Gastrocnemius medialis (tissue), 4 donors: ENCODE results near the gene PSMC2. TPM values are rescaled to one million over a fixed set of nuclear protein-coding genes. Genes with fewer than 3 reads are reported as not detected.

ENCODE experiments used
- ATAC-seq, 2 donors: fragments of 150-250 bp; one replicate each; pipeline ENCODE4 v1.9.1; 2016
- DNase-seq, 2 donors: peaks; one replicate each; pipeline ENCODE4 v3.0.0-alpha.2; 2019
- H3K27ac ChIP-seq, 4 donors: fragments of 200-600 bp; sonication (generic); 1 replicate in 1 of 4; 2 replicates in 3 of 4; pipeline ENCODE4 v1.5.1; 2016 to 2018; ENCODE audit warnings: mild to moderate bottlenecking in 2 of 4, moderate library complexity in 1 of 4
- H3K27me3 ChIP-seq, 3 donors: fragments of 200-600 bp; sonication (generic) in 2 of 3; 1 replicate in 1 of 3; 2 replicates in 2 of 3; pipeline versions ENCODE4 v1.5.1 to v1.6.0; 2016 to 2019; ENCODE audit warnings: mild to moderate bottlenecking in 1 of 3, moderate library complexity in 1 of 3
- H3K36me3 ChIP-seq, 2 donors: fragments of 200-600 bp; sonication (generic) in 1 of 2; one replicate each; pipeline ENCODE4 v1.5.1; 2017 to 2018
- H3K4me1 ChIP-seq, 2 donors: fragments of 200-600 bp; sonication (generic) in 1 of 2; one replicate each; pipeline ENCODE4 v1.5.1; 2016 to 2017; ENCODE audit warnings: mild to moderate bottlenecking in 2 of 2
- H3K4me3 ChIP-seq, 4 donors: fragments of 200-600 bp; sonication (generic) in 3 of 4; 1 replicate in 1 of 4; 2 replicates in 3 of 4; pipeline ENCODE4 v1.5.1; 2016 to 2019; ENCODE audit warnings: mild to moderate bottlenecking in 2 of 4
- H3K9me3 ChIP-seq, 3 donors: fragments of 200-600 bp; sonication (generic) in 2 of 3; 1 replicate in 1 of 3; 2 replicates in 2 of 3; pipeline ENCODE4 v1.5.1; 2016 to 2019
- CTCF ChIP-seq, 5 experiments: fragments of 450-650 bp in 3 of 5; fragments of 200-600 bp in 2 of 5; sonication (generic) in 2 of 5; IDR thresholded peaks in 4 of 5; conservative IDR thresholded peaks in 1 of 5; 1 replicate in 4 of 5; 2 replicates in 1 of 5; pipeline ENCODE4 v1.5.1; 2016 to 2019; ENCODE audit warnings: antibody characterized with exemption in 5 of 5, mild to moderate bottlenecking in 3 of 5, moderate library complexity in 3 of 5
- POLR2A ChIP-seq, 2 donors: fragments of 450-650 bp; IDR thresholded peaks; one replicate each; pipeline ENCODE4 v1.6.1; 2017; ENCODE audit warnings: antibody characterized with exemption in 2 of 2, mild to moderate bottlenecking in 2 of 2, moderate library complexity in 2 of 2
- in situ Hi-C, 4 donors: fragments of 200-750 bp; cut with MboI; loops; one replicate each; pipeline versions ENCODE4 v1.15.0 to v1.8.0; 2017; ENCODE audit warnings: low sequenced_read_pairs in 4 of 4
- intact Hi-C: fragments of 100-400 bp; cut with DNase I; formaldehyde crosslinking; loops from one replicate; pipeline ENCODE4 v1.15.1; 2023; ENCODE audit warnings: low total_unique reads
- total RNA-seq, 4 donors: library from RNA; depleted of rRNA; stranded (reverse); fragments of >200 nt; gene quantifications; one replicate each; pipeline versions ENCODE4 v1.1.0 to v1.2.3, GENCODE V29; 2016

PSMC2 gene
- 100 to 1,000 TPM; 258 to 342 (median 274) TPM for total RNA-seq

- H3K27ac ChIP-seq = peak within 1 kb of the TSS; percentile 90 to 98 (median 94)
- H3K4me1 ChIP-seq = peaks cover 67 to 72% of the 10 kb centered on the region in 2 donors
- peak; percentile 71 to 83 for DNase-seq
These were observed at the start of gene PSMC2 for GRCh38 chr7:103347507-103348267. PSMC2 (plus strand) TSS chr7:103347643; CDS start chr7:103347712, 69 bp downstream.

GRCh38 chr7:103297837-103298179 lies 49.6 kb upstream of the PSMC2 start:
- TF ChIP-seq POLR2A (IDR thresholded peaks at IDR 0.05) = no peak
- no peak for TF ChIP-seq CTCF (IDR thresholded peaks at IDR 0.05 in 4 of 5, conservative IDR thresholded peaks at IDR 0.05 in 1 of 5)
- DNase-seq (no peak), ATAC-seq (no peak)
- H3K4me3 ChIP-seq = peak overlapping the region; percentile 75 to 96 (median 88)
- intact Hi-C loops (loop anchor here (2.0 to 5.0 kb wide), 2 partner anchors 47 to 109 kb away; partner anchors contain the start of gene DNAJC2), in situ Hi-C loops (no loop called here)
- H3K9me3 ChIP-seq = no peaks in the 10 kb centered on the region
- peak overlapping the region; percentile 76 to 87 (median 82) for H3K27ac ChIP-seq
- H3K36me3 ChIP-seq = peaks cover 0 to 43% of the 10 kb centered on the region in 2 donors
- no peaks in the 10 kb centered on the region for H3K27me3 ChIP-seq
- H3K4me1 ChIP-seq = peaks cover 11 to 14% of the 10 kb centered on the region in 2 donors

More at GRCh38 chr7:103347507-103348267, at the start of gene PSMC2:
- ATAC-seq = peak; percentile 90 to 91
- intact Hi-C loops = loop anchor here (10.0 kb wide), 1 partner anchor 1917 kb away; no protein-coding TSS in a partner anchor
- Histone ChIP-seq H3K9me3 (no peaks in the 10 kb centered on the region), H3K27me3 (no peaks in the 10 kb centered on the region), H3K36me3 (peaks cover 0 to 4% of the 10 kb centered on the region in 2 donors), H3K4me3 (peak within 1 kb of the TSS; percentile 68 to 96 (median 82))
- TF ChIP-seq POLR2A (IDR thresholded peaks at IDR 0.05) (peak; percentile 46 to 72), CTCF (IDR thresholded peaks at IDR 0.05 in 4 of 5, conservative IDR thresholded peaks at IDR 0.05 in 1 of 5) (no peak)
- in situ Hi-C loops = no loop called here

- H3K9me3 ChIP-seq = no peaks in the 10 kb centered on the region
- ATAC-seq (no peak), DNase-seq (no peak)
- H3K27me3 ChIP-seq = no peaks in the 10 kb centered on the region
- no peak overlapping the region for H3K4me3 ChIP-seq
- in situ Hi-C loops = no loop called here
- intact Hi-C loops = loop anchor here (5.0 kb wide), 1 partner anchor 108 kb away; no protein-coding TSS in a partner anchor
- TF ChIP-seq CTCF (IDR thresholded peaks at IDR 0.05 in 4 of 5, conservative IDR thresholded peaks at IDR 0.05 in 1 of 5) = no peak
- TF ChIP-seq POLR2A (IDR thresholded peaks at IDR 0.05) = no peak
- H3K36me3 ChIP-seq = peaks cover 0 to 61% of the 10 kb centered on the region in 2 donors
- peaks cover 11 to 14% of the 10 kb centered on the region in 2 donors for H3K4me1 ChIP-seq
- H3K27ac ChIP-seq = no peak overlapping the region
These were observed 47.8 kb upstream of the PSMC2 start for GRCh38 chr7:103299660-103300059.

GRCh38 chr7:103301441-103301840 lies 46.0 kb upstream of the PSMC2 start:
- Histone ChIP-seq H3K27me3 (no peaks in the 10 kb centered on the region), H3K4me3 (no peak overlapping the region), H3K4me1 (peaks cover 11 to 14% of the 10 kb centered on the region in 2 donors), H3K27ac (no peak overlapping the region), H3K36me3 (peaks cover 0 to 77% of the 10 kb centered on the region in 2 donors), H3K9me3 (no peaks in the 10 kb centered on the region)
- ATAC-seq (no peak), DNase-seq (no peak)
- intact Hi-C loops (no loop called here), in situ Hi-C loops (no loop called here)
- TF ChIP-seq CTCF (IDR thresholded peaks at IDR 0.05 in 4 of 5, conservative IDR thresholded peaks at IDR 0.05 in 1 of 5) (no peak), POLR2A (IDR thresholded peaks at IDR 0.05) (no peak)
